NCI-H1694 treated with DMSO at 0.1 percent for 48 hours (cell line): Measurements from ENCODE around the gene SPACDR.
"Not testable (repeated sequence)": the region's sequence is repeated elsewhere in the genome, so short reads cannot be mapped to it uniquely, and the experiment has no call there.

Experiments used
- DNase-seq: peaks from one replicate; lab custom pipeline; 2025; lab: John Stamatoyannopoulos, UW

SPACDR gene

GRCh38 chr7:100464210-100464660 lies at the start of gene SPACDR:
Gene SPACDR, minus strand, starts transcription at chr7:100464260. Its CDS starts 235 bp downstream, at chr7:100464025.
- no peak for DNase-seq

- DNase-seq = no peak
These were observed 49.3 kb upstream of the SPACDR start for GRCh38 chr7:100513212-100513810.

GRCh38 chr7:100510437-100511239 lies 46.6 kb upstream of the SPACDR start:
- no peak for DNase-seq

GRCh38 chr7:100509231-100509630 lies 45.2 kb upstream of the SPACDR start:
- DNase-seq = peak; percentile 99

GRCh38 chr7:100506356-100506923 lies 42.4 kb upstream of the SPACDR start:
- DNase-seq = no peak

GRCh38 chr7:100504887-100505611 lies 41.0 kb upstream of the SPACDR start:
- no peak for DNase-seq

- not testable (repeated sequence) for DNase-seq
These were observed 40.0 kb upstream of the SPACDR start for GRCh38 chr7:100504031-100504430.

- DNase-seq = not testable (repeated sequence)
These were observed 36.7 kb upstream of the SPACDR start for GRCh38 chr7:100500743-100501142.

GRCh38 chr7:100496509-100496908 lies 32.4 kb upstream of the SPACDR start:
- no peak for DNase-seq

- no peak for DNase-seq
These were observed 29.6 kb upstream of the SPACDR start for GRCh38 chr7:100493476-100494264.

GRCh38 chr7:100492738-100493475 lies 28.8 kb upstream of the SPACDR start:
- no peak for DNase-seq

- DNase-seq = no peak
These were observed 27.1 kb upstream of the SPACDR start for GRCh38 chr7:100491192-100491578.

GRCh38 chr7:100490483-100491191 lies 26.6 kb upstream of the SPACDR start:
- DNase-seq = no peak

GRCh38 chr7:100489824-100490223 lies 25.8 kb upstream of the SPACDR start:
- peak; percentile 95 for DNase-seq

GRCh38 chr7:100489121-100489520 lies 25.1 kb upstream of the SPACDR start:
- DNase-seq = no peak

GRCh38 chr7:100488333-100489095 lies 24.5 kb upstream of the SPACDR start:
- no peak for DNase-seq

GRCh38 chr7:100486753-100487446 lies 22.8 kb upstream of the SPACDR start:
- no peak for DNase-seq

GRCh38 chr7:100486111-100486636 lies 22.1 kb upstream of the SPACDR start:
- no peak for DNase-seq

- DNase-seq = no peak
These were observed 21.4 kb upstream of the SPACDR start for GRCh38 chr7:100485471-100485876.
